HepG2 (cell line): ENCODE data around the gene SEC16A.

Experiments
- ATF1 ChIP-seq: IDR thresholded peaks from 2 replicates; pipeline ENCODE4 v1.6.1; 2016; ENCODE audit warnings: mild to moderate bottlenecking, control low read depth
- CTCF ChIP-seq: sonication (generic); formaldehyde crosslinking; IDR thresholded peaks from 2 replicates; pipeline ENCODE4 v1.5.0; 2020; ENCODE audit warnings: mild to moderate bottlenecking, missing genetic modification reagents, moderate library complexity
- EZH2 ChIP-seq: conservative IDR thresholded peaks from 2 replicates; pipeline ENCODE4 v1.6.1; 2012; ENCODE audit warnings: mild to moderate bottlenecking, low read depth, low read length, moderate library complexity
- HMG20A ChIP-seq: IDR thresholded peaks from 2 replicates; pipeline ENCODE4 v1.6.1; 2016; ENCODE audit warnings: borderline replicate concordance
- KLF13 ChIP-seq: sonication (generic); formaldehyde crosslinking; IDR thresholded peaks from 2 replicates; pipeline ENCODE4 v1.4.0; 2020; ENCODE audit warnings: mild to moderate bottlenecking, missing genetic modification reagents
- MXD4 ChIP-seq: IDR thresholded peaks from 2 replicates; pipeline ENCODE4 v1.6.1; 2016; ENCODE audit warnings: mild to moderate bottlenecking, missing biosample characterization, missing genetic modification reagents
- NR1H2 ChIP-seq: sonication (generic); formaldehyde crosslinking; IDR thresholded peaks from 2 replicates; pipeline ENCODE4 v1.8.1; 2022; ENCODE audit warnings: low read depth, missing genetic modification reagents, borderline replicate concordance
- SP1 ChIP-seq, 2 experiments: fragments of 450-650 bp in 1 of 2; sonication (generic) in 1 of 2; formaldehyde crosslinking in 1 of 2; IDR thresholded peaks; 2 replicates each; pipeline versions ENCODE4 v1.4.0 to v1.6.1; 2016 to 2020; ENCODE audit warnings: missing genetic modification reagents in 1 of 2
- SRY ChIP-seq: sonication (generic); formaldehyde crosslinking; IDR thresholded peaks from 2 replicates; pipeline ENCODE4 v1.8.0; 2022; ENCODE audit warnings: mild to moderate bottlenecking, missing genetic modification reagents
- TFDP1 ChIP-seq: IDR thresholded peaks from 2 replicates; pipeline ENCODE4 v1.6.1; 2016; ENCODE audit warnings: missing compliant biosample characterization, missing genetic modification reagents, borderline replicate concordance
- ZBTB34 ChIP-seq: sonication (generic); formaldehyde crosslinking; IDR thresholded peaks from 2 replicates; pipeline ENCODE4 v1.8.0; 2022; ENCODE audit warnings: mild to moderate bottlenecking, missing genetic modification reagents
- ZNF160 ChIP-seq: sonication (generic); formaldehyde crosslinking; IDR thresholded peaks from 2 replicates; pipeline ENCODE4 v1.8.0; 2022; ENCODE audit warnings: mild to moderate bottlenecking, inconsistent platforms, missing genetic modification reagents
- ZNF552 ChIP-seq: sonication (generic); formaldehyde crosslinking; IDR thresholded peaks from 2 replicates; pipeline ENCODE4 v1.9.0; 2022; ENCODE audit warnings: missing genetic modification reagents, mild to moderate bottlenecking, borderline replicate concordance
- TF ChIP-seq, protein P1 (sequence below): sonication (generic); formaldehyde crosslinking; IDR thresholded peaks from 2 replicates; pipeline ENCODE4 v1.4.0; 2020; ENCODE audit warnings: missing genetic modification reagents

DNA sequence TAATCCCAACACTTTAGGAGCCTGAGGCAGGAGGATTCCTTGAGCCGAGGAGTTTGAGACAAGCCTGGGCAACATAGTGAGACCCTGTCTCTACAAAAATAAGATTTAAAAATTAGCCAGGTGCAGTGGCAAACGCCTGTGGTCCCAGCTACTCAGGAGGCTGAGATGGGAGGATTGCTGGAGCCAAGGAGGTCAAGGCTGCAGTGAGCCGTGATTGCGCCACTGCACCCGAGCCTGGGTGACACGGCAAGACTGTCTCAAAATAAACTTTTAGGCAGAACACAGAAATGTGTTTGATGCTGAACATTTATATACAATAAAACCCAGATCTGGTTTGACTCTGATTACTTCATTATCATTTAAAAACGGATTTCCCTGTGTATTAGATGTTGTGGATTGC lies 77.4 kb downstream of the SEC16A start:
- TF ChIP-seq EZH2 (no peak), HMG20A (CRISPR knock-in tag) (no peak), SRY (no peak), MXD4 (CRISPR knock-in tag) (no peak), ZNF160 (no peak), CTCF (CRISPR knock-in tag) (no peak), SP1 (IDR thresholded peaks at IDR 0.05) (no peak), SP1 (CRISPR knock-in tag; IDR thresholded peaks at IDR 0.05) (no peak), ZNF552 (CRISPR knock-in tag) (no peak), NR1H2 (CRISPR knock-in tag) (no peak), ATF1 (CRISPR knock-in tag) (no peak), TFDP1 (CRISPR knock-in tag) (no peak), ZBTB34 (CRISPR knock-in tag) (no peak), KLF13 (CRISPR knock-in tag) (no peak)
- TF ChIP-seq, protein P1, sequence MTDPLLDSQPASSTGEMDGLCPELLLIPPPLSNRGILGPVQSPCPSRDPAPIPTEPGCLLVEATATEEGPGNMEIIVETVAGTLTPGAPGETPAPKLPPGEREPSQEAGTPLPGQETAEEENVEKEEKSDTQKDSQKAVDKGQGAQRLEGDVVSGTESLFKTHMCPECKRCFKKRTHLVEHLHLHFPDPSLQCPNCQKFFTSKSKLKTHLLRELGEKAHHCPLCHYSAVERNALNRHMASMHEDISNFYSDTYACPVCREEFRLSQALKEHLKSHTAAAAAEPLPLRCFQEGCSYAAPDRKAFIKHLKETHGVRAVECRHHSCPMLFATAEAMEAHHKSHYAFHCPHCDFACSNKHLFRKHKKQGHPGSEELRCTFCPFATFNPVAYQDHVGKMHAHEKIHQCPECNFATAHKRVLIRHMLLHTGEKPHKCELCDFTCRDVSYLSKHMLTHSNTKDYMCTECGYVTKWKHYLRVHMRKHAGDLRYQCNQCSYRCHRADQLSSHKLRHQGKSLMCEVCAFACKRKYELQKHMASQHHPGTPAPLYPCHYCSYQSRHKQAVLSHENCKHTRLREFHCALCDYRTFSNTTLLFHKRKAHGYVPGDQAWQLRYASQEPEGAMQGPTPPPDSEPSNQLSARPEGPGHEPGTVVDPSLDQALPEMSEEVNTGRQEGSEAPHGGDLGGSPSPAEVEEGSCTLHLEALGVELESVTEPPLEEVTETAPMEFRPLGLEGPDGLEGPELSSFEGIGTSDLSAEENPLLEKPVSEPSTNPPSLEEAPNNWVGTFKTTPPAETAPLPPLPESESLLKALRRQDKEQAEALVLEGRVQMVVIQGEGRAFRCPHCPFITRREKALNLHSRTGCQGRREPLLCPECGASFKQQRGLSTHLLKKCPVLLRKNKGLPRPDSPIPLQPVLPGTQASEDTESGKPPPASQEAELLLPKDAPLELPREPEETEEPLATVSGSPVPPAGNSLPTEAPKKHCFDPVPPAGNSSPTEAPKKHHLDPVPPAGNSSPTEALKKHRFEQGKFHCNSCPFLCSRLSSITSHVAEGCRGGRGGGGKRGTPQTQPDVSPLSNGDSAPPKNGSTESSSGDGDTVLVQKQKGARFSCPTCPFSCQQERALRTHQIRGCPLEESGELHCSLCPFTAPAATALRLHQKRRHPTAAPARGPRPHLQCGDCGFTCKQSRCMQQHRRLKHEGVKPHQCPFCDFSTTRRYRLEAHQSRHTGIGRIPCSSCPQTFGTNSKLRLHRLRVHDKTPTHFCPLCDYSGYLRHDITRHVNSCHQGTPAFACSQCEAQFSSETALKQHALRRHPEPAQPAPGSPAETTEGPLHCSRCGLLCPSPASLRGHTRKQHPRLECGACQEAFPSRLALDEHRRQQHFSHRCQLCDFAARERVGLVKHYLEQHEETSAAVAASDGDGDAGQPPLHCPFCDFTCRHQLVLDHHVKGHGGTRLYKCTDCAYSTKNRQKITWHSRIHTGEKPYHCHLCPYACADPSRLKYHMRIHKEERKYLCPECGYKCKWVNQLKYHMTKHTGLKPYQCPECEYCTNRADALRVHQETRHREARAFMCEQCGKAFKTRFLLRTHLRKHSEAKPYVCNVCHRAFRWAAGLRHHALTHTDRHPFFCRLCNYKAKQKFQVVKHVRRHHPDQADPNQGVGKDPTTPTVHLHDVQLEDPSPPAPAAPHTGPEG = no peak
